GM19452 (cell line): ENCODE measurements around the gene DEK.
"Not testable (repeated sequence)": the region's sequence is repeated elsewhere in the genome, so short reads cannot be mapped to it uniquely, and the experiment has no call there.

Experiments used
- ATAC-seq: cut with Tn5 transposase; IDR thresholded peaks from one replicate; pipeline ENCODE4 v1.9.1; 2021; ENCODE audit not compliant: unreplicated experiment

Gene DEK

DNA sequence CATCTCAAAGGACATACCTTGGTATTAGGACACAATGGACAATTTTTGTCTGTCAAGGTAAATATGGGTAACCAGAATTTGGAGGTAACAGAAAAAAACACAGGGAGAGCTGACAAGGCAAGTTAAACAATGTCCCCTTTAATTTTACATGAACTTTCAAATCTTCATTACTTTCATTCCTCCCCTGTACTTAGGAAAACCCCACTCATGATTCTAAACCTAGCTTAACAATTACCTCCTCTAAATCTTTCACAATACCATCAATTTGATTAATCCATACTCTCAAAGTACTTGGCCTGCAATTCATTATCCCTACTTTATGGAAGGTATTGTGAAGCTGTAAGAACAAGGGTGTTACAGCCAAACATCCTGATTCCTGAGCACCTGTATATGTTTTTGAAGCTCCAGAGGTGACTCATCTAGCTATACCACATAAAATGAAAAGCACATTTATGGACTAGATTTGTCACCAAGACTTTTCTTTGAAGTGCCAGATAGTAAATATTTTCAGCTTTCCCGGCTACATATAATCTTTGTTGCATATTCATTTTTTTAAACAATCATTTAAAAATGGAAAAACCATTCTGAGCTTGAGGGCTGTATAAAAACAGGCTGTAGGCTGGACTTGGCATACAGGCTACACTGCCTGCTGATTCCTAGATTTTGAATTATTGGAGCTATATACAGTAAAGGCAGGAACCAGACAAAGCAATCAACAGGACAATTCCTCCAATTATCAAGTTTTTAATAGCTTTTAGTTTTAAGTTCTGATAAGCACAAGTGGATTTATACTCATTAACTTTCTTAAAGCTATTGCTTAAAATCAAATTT lies 22.9 kb downstream of the DEK start:
- ATAC-seq, result no peak

DNA sequence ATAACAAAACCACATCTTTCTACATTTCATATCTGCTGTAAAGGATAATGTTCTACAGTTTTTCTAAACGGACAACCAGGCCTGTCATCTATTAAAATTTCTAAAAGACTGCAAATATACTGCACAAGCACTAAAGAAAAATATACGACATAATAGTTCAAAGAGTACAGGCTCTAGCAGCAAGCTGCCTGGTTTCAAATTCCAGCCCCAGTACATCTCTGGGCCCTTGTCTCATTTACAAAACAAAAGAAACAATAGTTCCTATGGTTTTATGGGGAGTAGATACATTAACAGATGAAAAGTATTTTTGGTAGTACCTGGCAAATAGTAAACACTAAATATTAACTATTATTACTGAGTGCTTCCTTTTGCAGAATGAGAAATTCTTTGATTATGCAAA lies 24.1 kb downstream of the DEK start:
- ATAC-seq, result no peak

DNA sequence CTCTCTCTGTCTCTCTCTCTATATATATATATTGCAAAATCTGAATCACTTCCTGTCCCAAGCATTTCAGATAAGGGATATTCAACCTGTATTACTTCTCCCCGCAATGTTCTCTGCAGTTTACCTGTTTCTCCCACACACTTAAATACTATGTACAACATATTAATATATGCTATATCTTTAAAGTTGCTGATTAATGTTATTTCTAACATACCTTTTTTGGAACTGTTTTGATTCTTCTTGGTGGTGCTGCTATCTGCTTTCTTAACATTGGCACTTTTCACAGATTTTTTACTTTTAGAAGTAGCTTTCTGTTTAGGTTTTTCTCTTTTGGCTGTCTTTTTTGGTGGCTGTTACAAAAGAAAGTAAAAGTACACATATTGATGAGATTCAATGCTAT lies 27.2 kb downstream of the DEK start:
- no peak for ATAC-seq

DNA sequence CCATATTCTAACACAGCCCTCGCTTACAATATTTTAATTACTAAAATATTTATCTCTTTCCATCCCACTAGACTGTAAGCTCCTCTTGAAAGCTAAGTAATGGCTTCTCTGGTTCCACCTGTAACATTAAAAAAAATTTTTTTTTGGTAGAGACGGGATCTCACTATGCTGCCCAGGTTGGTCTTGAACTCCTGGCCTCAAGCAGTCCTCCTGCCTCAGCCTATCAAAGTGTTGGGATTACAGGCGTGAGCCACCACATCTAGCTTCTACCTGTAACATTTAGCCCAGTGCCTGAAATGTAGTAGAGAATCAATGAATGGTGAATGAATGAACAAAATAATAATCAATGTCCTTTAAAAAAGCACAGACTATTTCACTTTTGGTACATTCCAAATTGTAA lies 28.8 kb downstream of the DEK start:
- ATAC-seq, result no peak

DNA sequence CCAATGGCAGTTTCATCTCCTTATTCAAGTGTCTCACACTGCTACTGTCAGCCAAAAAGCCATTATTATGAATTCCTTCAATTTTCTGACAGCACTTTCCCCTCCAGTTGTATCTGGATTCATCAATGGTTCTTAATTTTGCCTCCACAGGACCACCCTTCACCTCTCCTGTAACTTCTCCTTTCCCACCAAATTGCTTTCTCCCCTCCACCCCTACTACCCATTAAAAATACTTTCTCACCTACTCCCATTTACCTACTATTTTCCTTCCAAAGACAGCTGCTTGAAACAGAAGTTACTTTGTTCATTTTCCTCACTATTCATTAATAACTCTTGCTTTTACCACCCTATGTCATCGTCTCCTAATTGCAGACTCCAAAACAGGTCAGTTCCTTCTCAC lies 29.8 kb downstream of the DEK start:
- no peak for ATAC-seq

DNA sequence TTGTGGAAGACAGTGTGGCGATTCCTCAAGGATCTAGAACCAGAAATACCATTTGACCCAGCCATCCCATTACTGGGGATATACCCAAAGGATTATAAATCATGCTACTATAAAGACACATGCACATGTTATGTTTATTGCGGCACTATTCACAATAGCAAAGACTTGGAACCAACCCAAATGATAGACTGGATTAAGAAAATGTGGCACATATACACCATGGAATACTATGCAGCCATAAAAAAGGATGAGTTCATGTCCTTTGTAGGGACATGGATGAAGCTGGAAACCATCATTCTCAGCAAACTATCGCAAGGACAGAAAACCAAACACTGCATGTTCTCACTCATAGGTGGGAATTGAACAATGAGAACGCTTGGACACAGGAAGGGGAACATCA lies 30.6 kb downstream of the DEK start:
- not testable (repeated sequence) for ATAC-seq

DNA sequence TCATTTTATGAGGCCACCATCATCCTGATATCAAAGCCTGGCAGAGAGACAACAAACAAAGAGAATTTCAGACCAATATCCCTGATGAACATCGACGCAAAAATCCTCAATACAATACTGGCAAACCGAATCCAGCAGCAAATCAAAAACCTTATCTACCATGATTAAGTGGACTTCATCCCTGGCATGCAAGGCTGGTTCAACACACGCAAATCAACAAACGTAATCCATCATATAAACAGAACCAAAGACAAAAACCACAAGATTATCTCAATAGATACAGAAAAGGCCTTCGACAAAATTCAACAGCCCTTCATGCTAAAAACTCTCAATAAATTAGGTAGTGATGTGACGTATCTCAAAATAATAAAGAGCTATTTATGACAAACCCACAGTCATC lies 32.5 kb downstream of the DEK start:
- not testable (repeated sequence) for ATAC-seq

DNA sequence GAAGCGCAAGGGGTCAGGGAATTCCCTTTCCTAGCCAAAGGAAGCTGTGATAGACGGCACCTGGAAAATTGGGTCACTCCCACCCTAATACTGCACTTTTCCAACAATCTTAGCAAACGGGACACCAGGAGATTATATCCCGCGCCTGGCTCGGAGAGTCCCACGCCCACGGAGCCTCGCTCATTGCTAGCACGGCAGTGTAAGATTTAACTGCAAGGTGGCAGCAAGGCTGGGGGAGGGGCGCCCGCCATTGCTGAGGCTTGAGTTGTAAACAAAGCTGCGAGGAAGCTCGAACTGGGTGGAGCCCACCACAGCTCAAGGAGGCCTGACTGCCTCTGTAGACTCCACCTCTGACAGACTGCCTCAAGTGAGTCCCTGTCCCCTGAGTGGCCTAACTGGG lies 35.7 kb downstream of the DEK start:
- ATAC-seq, result not testable (repeated sequence)

DNA sequence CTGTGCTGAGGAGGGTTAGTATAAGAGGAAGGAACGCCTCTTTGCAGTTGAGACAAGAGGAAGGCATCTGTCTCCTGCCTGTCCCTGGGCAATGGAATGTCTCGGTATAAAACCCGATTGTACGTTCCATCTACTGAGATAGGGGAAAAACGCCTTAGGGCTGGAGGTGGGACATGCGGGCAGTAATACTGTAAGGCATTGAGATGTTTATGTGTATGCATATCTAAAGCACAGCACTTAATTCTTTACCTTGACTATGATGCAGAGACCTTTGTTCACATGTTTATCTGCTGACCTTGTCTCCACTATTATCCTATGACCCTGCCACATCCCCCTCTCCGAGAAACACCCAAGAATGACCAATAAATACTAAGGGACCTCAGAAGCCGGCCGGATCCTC lies 37.2 kb downstream of the DEK start:
- not testable (repeated sequence) for ATAC-seq

DNA sequence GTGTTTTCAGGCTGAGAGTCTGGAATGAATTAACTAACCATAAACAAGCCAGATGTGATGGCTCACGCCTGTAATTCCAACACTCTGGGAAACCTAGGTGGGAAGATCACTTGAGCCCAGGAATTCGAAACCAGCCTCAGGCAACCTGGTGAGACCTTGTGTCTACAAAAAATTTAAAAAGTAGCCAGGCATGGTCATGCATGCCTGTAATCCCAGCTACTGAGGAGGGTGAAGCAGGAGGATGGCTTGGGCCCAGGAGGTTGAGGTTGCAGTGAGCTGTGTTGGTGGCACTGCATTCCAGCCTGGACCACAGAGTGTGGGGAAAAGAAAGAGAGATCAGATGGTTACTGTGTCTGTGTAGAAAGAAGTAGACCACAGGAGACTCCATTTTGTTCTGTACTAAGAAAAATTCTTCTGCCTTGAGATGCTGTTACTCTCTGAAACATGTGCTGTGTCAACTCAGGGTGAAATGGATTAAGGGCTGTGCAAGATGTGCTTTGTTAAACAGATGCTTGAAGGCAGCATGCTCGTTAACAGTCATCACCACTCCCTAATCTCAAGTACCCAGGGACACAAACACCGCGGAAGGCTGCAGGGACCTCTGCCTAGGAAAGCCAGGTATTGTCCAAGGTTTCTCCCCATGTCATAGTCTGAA lies 37.8 kb downstream of the DEK start:
- not testable (repeated sequence) for ATAC-seq

DNA sequence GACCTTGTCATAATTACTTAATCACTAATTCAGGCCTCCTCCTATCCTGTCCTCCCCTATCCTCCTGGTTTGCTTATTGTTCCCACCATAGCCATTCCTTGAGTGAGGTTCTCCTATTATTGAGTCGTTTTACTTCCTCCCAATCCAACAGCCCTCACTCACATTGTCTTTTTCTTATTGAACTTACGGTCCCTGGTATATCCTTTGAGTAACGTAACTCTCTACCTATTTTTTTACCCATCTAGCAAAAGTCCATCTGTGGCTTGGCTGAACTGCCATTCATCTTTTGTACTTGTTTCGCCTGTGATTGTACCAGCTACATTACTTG lies 43.1 kb downstream of the DEK start:
- no peak for ATAC-seq

DNA sequence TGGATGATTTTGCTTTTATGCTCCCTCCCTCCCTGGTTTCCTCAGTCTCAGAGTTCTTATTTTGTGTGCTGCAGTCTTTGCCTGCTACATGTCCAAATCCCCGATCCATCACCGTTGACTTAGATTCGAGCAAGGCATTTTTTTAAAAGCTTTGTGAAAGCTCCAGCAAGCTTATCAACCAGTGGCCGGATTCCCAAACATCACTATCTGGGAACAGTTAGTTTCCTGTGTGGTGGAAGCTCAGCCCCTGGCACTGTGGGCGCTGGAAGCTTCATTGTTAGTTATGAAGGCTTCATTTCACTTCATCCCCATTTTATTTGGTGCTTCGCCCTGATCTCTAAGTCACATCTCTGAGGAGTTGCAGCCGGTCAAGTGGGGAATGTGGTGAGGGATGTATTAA lies 44.7 kb downstream of the DEK start:
- ATAC-seq, result no peak

DNA sequence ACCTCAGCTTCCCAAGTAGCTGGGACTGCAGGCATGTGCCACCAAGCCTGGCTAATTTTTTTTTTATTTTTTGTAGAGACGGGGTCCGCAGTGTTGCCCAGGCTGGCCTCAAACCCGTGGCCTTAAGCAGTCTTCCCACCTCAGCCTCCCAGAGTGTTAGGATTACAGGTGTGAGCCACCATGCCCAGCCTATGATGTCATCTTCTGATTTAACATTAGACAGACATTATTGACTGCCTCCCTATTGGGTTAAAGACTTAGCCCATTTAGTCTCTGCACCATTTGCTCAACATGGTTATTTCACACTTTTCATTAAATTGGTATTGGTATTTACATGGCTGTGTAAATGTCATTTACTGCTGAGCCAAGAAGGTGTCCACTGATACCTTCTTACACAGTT lies 46.1 kb downstream of the DEK start:
- no peak for ATAC-seq

DNA sequence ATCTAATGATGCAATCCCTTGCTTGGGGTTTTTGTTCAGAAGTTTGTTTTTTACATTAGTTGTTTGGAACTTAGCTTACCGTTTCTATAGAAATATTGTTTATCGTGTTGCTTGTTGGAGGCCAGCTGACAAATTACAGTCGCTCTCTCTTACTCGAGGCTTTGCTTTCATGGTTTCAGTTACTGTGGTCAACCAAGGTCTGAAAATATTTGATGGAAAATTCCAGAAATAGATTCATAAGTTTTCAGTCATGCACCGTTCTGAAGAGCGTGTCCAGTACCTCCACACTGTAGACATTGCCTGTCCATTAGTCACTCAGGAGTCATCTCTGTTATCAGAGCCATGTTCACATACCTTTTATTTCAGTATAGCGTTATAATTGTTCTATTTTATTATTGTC lies 47.9 kb downstream of the DEK start:
- peak; percentile 45 for ATAC-seq

DNA sequence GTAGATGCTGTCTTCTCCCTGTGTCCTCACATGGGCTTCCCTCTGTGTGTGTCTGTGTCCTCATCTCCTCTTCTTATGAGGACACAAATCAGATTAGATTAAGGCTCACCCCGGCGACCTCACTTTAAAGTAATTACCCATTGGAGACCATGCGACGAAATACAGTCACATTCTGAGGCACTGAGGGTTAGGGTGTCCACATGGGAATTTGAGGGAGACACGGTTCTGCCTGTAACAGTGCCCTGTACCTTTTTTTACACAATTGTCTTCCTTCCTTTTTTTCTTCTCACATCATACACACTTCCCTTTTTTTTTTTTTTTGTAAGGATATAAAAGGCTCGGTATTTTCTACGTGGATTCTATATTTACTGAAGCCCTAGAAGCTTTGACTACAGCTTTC lies 48.9 kb downstream of the DEK start:
- ATAC-seq, result no peak

DNA sequence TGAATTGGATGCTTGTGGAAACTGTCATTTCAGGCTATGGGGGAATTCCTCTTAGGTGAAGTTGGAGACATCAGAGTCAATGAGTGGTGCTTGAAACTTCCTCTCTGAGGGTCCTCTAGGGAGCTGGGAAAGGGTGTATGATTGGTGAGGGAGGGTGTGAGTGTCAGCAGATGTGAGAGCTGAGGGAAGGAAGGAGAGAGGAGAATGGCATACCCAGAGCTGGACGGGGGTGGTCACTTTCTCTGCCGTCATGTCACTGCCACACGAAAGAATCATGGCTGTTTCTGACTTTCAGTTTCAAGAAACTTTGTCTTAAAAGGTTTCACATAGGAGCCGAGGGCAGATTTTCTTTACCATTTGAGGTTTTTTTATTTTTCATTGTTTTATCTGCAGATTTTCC lies 50.3 kb downstream of the DEK start:
- no peak for ATAC-seq

DNA sequence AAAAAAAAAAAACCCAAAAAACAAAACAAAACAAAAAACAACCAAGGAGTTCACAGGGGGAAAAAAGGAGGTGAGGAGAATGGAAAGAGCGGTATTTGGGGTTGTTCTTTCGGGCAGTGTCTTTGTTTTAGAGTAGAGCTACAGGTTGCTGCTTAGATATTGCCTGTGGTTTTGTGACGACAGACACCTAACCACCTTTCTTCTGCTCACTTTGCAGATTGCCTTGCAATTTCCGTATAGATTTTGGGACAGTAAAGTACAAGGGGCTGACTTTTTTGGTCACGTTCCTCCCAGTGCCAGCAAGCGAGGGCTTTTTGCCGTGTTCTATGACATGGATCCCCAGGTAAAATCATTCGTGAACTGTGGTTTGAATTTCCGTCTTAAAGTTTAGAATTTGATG lies 50.9 kb downstream of the DEK start:
- ATAC-seq, result no peak

DNA sequence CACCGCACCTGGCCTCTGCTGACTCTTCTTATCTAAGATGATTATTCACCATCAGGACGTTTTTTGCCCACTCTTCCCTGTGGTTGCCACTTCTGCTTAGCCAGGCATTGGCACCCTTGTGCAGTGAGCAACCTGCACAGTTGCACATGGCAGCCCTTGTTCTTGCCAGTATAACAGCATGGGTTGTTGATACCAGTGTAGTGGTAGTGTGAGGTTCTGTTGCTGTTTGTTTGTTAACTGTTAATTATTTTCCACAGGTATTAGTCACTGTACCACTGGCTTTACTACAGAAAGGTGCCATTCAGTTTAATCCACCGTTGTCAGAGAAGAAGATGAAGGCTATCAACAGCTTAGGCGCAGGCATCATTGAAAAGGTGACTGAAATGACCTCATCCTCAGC lies 52.1 kb downstream of the DEK start:
- ATAC-seq, result no peak

DNA sequence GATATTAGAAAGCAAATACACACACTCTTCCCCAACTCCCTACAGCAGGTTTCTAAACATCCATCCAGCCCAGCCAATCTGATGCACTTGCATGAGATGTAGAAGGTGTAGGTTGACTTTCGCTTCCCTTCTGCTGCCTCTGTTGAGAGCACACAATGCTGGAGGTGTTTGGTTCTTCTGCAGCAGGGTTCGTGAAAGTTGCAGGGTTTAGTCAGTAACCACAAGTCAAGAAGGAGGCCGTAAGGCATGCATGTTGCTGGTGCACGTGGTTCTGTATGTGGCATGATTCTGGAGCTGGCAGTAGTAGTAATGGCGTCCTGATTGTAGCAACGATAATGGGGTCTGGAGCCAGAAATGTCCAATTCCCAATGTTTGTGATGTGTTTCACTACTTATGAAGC lies 53.0 kb downstream of the DEK start:
- peak; percentile 93 for ATAC-seq

DNA sequence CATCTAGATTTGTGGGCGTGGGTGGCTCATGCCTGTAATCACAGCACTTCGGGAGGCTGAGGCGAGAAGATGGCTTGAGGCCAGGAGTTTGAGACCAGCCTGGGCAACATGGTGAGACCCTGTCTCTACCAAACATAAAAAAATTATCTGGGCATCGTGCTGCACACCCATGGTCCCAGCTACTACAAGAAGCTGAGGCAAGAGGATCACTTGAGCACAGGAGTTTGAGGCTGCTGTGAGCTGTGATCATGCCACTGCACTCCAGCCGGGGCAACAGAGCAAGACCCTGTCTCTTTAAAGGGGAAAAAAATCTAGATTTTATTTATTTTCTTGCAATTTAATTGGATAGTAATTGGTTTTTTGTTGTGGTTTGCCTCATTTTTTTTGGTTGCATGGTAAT lies 53.6 kb downstream of the DEK start:
- no peak for ATAC-seq

DNA sequence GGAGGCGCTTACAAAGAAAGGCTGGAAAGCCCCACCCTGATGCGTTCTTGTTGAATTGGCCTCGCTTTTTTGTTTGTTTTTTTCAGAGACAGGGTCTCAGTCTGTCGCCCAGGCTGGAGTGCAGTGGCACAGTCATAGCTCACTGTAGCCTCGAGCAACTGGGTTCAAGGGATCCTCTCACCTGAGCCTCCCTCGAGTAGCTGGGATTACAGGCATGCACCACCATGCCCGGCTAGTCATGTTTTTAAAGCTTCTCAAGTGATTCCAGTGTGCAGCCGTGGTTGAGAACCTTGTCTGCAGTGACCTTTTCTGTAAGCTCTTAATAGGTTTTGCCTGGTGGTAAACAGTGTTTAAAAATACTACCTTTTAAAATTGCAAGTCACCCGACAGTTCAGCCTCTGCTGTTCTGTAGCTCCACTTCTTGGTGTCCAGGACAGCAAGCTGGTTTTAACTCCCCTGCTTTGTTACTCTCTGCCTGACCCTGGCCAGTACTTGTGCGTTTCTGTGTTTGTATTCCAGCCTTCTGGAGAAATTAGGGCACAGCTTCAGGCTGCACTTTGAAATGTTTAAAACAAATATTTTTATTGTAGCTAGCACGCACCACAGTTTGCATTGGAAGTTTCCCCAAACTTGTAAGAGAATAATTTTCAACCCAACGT lies 54.7 kb downstream of the DEK start:
- ATAC-seq, result no peak

DNA sequence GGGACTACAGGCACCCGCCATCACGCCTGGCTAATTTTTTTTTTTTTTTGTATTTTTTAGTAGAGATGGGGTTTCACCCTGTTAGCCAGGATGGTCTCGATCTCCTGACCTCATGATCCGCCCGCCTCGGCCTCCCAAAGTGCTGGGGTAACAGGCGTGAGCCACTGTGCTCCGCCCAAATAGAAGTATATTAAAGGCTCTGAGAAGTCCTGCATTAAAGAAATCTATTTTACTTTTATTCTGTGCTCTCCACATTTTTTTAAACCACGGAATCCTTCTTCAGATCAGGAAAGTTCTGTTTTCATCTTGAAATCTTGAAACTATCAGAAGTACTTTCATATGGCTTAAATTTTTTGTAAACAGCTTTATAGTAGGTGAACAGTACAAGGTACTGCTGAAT lies 55.6 kb downstream of the DEK start:
- ATAC-seq, result not testable (repeated sequence)
